NOMO-1 treated with DMSO at 0.1 percent for 48 hours (cell line): ENCODE results near the gene MX2.
"Not testable (repeated sequence)": the region's sequence is repeated elsewhere in the genome, so short reads cannot be mapped to it uniquely, and the experiment has no call there.

Experiments used
- DNase-seq: peaks from one replicate; lab custom pipeline; 2025; ENCODE audit not compliant: unreplicated experiment; lab: John Stamatoyannopoulos, UW

The MX2 gene

DNA sequence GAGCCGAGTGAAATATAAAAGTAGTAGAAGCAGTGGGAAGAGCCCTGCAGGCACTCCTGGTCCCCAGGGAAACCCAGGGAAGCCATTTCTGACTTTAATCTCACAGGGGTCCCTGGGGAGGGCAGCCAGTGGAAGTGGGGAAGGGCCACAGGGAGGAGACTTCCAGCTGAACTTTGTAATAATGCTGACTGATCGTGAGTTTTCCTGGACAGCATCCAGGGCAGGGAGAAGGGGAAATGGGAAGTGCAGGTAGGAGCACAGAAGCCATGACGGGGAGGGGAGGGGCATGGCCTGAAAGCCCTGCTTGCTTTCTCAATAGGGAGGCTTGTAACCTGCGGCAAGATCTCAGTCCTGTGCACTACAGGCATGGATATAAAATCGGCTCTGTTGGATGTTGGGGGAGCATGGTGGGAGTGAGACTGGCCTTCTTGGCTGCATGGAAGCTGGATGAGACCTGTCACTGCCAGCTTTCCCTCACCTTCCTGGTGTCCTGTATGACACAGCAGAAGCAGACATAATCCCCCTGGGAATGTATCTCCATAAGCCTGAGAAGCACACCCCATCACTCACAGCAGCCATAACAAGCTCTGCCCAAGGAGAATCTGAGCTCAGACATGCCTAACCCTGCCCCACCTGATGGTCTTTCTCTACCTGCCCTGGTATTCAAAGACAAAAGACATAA lies 49.1 kb downstream of the MX2 start:
- DNase-seq = no peak

GRCh38 chr21:41411449-41412089 lies 49.7 kb downstream of the MX2 start:
- no peak for DNase-seq

- DNase-seq = not testable (repeated sequence)
These were observed 55.7 kb downstream of the MX2 start for GRCh38 chr21:41417505-41417904.

- no peak for DNase-seq
These were observed 56.6 kb downstream of the MX2 start for GRCh38 chr21:41418393-41418792.

DNA sequence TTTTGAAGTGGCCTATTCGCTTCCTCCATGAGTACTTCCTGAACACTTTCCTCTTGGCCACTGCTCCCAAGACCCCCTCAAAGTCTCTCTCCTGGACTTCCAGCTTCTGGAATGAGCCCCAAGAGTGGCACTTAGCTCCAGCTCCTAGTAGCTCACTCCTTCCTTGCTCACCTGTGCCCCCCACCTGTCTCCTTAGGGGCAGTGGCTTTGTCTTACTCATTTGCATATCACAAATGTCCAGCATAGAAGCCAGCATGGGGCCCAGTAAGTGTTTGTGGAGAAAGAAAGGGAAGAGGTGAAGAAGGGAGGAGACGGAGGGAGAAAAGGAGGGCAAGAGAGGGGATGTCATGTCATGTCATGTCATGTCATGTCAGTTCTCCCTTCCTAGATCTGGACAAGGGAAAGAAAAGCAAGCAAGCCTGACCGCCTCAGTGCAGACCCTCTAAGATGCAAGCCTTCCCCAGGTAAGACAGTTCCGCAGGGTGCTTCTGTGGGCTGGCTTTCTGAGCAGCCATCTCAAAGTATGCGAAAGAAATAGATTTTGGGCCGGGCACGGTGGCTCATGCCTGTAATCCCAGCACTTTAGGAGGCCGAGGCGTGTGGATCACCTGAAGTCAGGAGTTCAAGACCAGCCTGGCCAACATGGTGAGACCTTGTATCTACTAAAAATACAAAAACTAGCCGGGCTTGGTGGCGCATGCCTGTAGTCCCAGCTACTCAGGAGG lies 57.3 kb downstream of the MX2 start:
- no peak for DNase-seq

GRCh38 chr21:41419921-41420862 lies 58.4 kb downstream of the MX2 start:
- peak; percentile 84 for DNase-seq

DNA sequence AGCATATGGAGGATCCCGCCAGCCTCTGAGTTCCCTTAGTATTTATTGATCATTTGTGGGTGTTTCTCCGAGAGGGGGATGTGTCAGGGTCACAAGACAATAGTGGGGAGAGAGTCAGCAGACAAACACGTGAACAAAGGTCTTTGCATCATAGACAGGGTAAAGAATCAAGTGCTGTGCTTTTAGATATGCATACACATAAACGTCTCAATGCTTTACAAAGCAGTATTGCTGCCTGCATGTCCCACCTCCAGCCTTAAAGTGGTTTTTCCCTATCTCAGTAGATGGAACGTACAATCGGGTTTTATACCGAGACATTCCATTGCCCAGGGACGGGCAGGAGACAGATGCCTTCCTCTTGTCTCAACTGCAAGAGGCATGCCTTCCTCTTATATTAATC lies 59.2 kb downstream of the MX2 start:
- not testable (repeated sequence) for DNase-seq

GRCh38 chr21:41422546-41423304 lies 60.9 kb downstream of the MX2 start:
- no peak for DNase-seq

DNA sequence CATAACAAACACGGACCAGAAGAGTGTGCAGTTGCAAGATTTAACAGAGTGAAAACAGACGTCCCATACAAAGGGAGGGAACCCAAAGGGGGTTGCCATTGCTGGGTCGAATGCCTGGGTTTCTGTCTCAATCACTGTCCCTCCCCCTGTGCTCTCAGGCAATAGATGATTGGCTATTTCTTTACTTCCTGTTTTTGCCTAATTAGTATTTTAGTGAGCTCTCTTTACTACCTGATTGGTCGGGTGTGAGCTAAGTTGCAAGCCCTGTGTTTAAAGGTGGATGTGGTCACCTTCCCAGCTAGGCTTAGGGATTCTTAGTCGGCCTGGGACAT lies 61.4 kb downstream of the MX2 start:
- not testable (repeated sequence) for DNase-seq

DNA sequence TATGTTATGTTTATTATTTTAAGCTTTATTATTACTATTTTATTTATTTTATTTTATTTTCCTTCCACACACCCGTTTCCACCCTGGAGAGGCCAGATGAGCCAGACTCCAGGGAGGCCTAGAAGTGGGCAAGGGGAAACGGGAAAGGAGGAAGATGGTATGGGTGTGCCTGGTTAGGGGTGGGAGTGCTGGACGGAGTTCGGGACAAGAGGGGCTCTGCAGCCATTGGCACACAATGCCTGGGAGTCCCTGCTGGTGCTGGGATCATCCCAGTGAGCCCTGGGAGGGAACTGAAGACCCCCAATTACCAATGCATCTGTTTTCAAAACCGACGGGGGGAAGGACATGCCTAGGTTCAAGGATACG lies 63.7 kb downstream of the MX2 start:
- DNase-seq = no peak

GRCh38 chr21:41425954-41426675 lies 64.3 kb downstream of the MX2 start, which contains the start of gene MX1:
Gene MX1 (plus strand): TSS chr21:41426239. CDS start chr21:41432071, 5,832 bp downstream.
- peak; percentile 24 for DNase-seq

DNA sequence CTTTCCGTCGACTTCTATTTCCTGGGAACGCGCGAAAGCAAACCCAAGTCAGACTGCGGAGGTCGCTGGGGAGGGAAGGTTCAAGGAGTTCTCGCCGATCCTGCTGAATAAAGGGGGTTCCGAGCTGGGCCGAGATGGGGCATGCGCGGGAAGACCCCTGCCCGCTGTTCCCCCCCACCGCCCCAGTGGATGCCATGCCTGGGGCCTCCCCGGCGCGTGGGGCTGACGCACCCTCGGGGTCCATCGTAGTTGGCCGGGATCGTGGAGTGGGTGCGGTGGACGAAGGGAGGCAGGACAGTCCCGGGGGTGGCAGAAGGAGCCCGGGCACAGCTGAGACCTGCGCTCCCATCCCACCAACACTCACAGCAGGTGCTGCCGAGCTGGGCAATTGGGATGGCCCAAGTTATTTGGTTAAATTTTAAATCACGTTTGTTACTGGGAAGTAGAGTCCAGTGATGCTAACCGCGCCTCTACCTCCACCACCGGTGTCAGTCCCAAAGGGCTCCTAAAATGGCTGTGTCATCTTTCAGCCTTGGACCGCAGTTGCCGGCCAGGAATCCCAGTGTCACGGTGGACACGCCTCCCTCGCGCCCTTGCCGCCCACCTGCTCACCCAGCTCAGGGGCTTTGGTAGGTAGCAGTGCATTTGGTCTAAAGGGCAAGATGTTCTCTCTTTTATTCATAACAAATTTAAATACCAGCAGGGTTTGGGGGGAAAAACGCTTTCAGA lies 65.0 kb downstream of the MX2 start:
- DNase-seq = no peak

DNA sequence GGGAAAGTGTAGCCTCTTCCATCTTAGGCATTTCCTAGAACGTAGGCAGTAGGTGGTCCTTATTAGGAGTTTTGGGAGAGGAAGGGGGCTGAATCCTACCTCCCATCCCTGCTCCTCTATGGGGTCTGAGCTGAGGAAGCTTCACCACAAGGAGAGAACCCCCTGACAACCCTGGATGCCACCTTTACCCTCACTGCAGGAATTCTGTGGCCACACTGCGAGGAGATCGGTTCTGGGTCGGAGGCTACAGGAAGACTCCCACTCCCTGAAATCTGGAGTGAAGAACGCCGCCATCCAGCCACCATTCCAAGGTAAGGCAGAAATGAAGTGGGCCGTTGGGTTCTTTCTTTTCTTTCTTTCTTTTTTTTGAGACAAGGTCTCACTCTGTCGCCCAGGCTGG lies 65.7 kb downstream of the MX2 start:
- no peak for DNase-seq

GRCh38 chr21:41428311-41428710 lies 66.5 kb downstream of the MX2 start:
- no peak for DNase-seq

DNA sequence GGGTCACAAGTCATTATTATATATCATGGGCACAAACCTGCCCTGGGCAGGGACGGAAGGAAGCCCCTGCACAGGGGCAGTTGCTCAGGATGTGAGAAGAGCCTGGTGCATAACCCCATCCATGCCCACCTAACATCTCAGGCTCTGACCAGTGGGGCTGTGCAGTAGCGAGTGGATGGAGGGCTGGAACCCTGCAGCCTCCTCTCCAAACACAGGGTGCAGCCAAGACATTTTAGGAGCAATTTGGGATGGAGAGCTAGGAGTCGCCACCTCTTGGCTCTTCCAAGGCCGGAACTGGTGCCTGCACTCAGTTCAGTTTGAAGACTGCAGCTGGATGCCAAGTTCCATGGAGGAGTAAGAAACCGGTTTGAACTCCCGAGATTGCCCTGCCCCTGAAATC lies 67.0 kb downstream of the MX2 start:
- DNase-seq = no peak

DNA sequence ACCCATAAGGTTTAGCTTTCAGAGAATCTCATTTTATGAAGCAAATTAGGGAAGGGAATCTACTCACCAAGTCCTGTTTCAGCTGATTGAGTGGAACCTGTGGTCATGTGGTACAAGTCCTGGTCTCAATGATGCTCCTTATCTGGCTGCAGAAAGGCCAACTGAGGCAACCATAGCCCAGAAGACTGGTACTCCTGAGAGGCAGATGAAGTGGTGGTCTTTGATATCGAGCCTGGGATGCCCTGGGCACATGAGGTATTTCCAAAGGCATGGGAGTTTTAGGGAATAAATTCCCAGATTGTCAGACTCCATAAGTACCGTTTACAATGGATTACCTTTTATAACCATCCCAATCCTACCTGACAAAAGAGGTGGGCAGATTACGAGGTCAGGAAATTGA lies 67.5 kb downstream of the MX2 start:
- DNase-seq = no peak

GRCh38 chr21:41429925-41430491 lies 68.2 kb downstream of the MX2 start:
- DNase-seq = no peak

- DNase-seq = no peak
These were observed 70.1 kb downstream of the MX2 start for GRCh38 chr21:41431788-41432548.
